Keratinocyte (primary cell): ENCODE results near the gene MRGPRX2. TPM values are rescaled to one million over a fixed set of nuclear protein-coding genes. Genes with fewer than 3 reads are reported as not detected.

Experiments used
- DNase-seq: peaks from one replicate; pipeline ENCODE4 v3.0.0-alpha.2; 2011; ENCODE audit warnings: low read depth, missing footprints, low spot score
- FAIRE-seq: peaks from 2 replicates; lab custom pipeline; 2011; peaks lifted over from hg19 to GRCh38; lab: Jason Lieb, UNC
- H2AFZ ChIP-seq: 2 replicates; pipeline ENCODE4 v1.6.0; 2012; ENCODE audit warnings: low read length, control low read depth, inconsistent platforms; ENCODE audit not compliant: control insufficient read depth
- H3K27ac ChIP-seq: 2 replicates; pipeline ENCODE4 v1.5.1; 2011; ENCODE audit warnings: low read length; ENCODE audit not compliant: control insufficient read depth, insufficient read depth
- H3K27me3 ChIP-seq: 3 replicates; pipeline ENCODE4 v1.6.0; 2011; ENCODE audit warnings: low read length; ENCODE audit not compliant: control insufficient read depth, insufficient read depth; ENCODE audit errors: extremely low read depth
- H3K36me3 ChIP-seq, 2 experiments: 2 replicates in 1 of 2; 3 replicates in 1 of 2; pipeline ENCODE4 v1.5.1; 2011; ENCODE audit warnings: low read length in 2 of 2, mild to moderate bottlenecking in 1 of 2; ENCODE audit not compliant: control insufficient read depth in 2 of 2, insufficient read depth in 2 of 2; ENCODE audit errors: extremely low read depth in 1 of 2
- H3K4me1 ChIP-seq: 3 replicates; pipeline ENCODE4 v1.5.1; 2011; ENCODE audit warnings: low read length; ENCODE audit not compliant: control insufficient read depth, insufficient read depth; ENCODE audit errors: extremely low read depth
- H3K4me2 ChIP-seq: 3 replicates; pipeline ENCODE4 v1.6.0; 2011; ENCODE audit warnings: low read depth, low read length; ENCODE audit not compliant: control insufficient read depth, insufficient read depth; ENCODE audit errors: extremely low read depth
- H3K4me3 ChIP-seq, 3 experiments: fragments of 200-600 bp in 1 of 3; sonication (generic) in 1 of 3; 2 replicates in 2 of 3; 3 replicates in 1 of 3; pipeline ENCODE4 v1.5.1; 2011 to 2016; ENCODE audit warnings: low read length in 3 of 3, mild to moderate bottlenecking in 3 of 3, control low read depth in 2 of 3, inconsistent platforms in 1 of 3, low read depth in 1 of 3, mixed read lengths in 1 of 3, mixed run types in 1 of 3, moderate library complexity in 1 of 3; ENCODE audit not compliant: control insufficient read depth in 2 of 3, insufficient read depth in 2 of 3; ENCODE audit errors: extremely low read depth in 1 of 3
- H3K79me2 ChIP-seq: 2 replicates; pipeline ENCODE4 v1.6.0; 2012; ENCODE audit warnings: low read length; ENCODE audit not compliant: control insufficient read depth, insufficient read depth
- H3K9ac ChIP-seq: 3 replicates; pipeline ENCODE4 v1.6.0; 2011; ENCODE audit warnings: low read length; ENCODE audit not compliant: control insufficient read depth, insufficient read depth; ENCODE audit errors: extremely low read depth
- H3K9me1 ChIP-seq: 3 replicates; pipeline ENCODE4 v1.6.0; 2011; ENCODE audit warnings: low read length; ENCODE audit not compliant: control insufficient read depth, insufficient read depth; ENCODE audit errors: extremely low read depth
- H3K9me3 ChIP-seq: 2 replicates; pipeline ENCODE4 v1.5.1; 2012; ENCODE audit warnings: low read depth, low read length; ENCODE audit not compliant: control insufficient read depth
- H4K20me1 ChIP-seq: 3 replicates; pipeline ENCODE4 v1.6.0; 2011; ENCODE audit warnings: low read length; ENCODE audit not compliant: control insufficient read depth, insufficient read depth; ENCODE audit errors: extremely low read depth
- CTCF ChIP-seq, 3 experiments: IDR thresholded peaks in 1 of 3; conservative IDR thresholded peaks in 1 of 3; optimal IDR thresholded peaks in 1 of 3; 2 replicates in 2 of 3; 3 replicates in 1 of 3; pipeline versions ENCODE3 to v1.5.1; 2011; ENCODE audit warnings: low read length in 3 of 3, mild to moderate bottlenecking in 3 of 3, moderate library complexity in 2 of 3, control low read depth in 1 of 3, inconsistent platforms in 1 of 3; ENCODE audit not compliant: insufficient read depth in 2 of 3; ENCODE audit errors: extremely low read depth in 1 of 3
- EZH2 ChIP-seq: IDR thresholded peaks from one replicate; pipeline ENCODE4 v1.6.1; 2012; ENCODE audit warnings: inconsistent platforms, mild to moderate bottlenecking, low read length, moderate library complexity
- dilution Hi-C: fragments of 300-500 bp; cut with MboI; formaldehyde crosslinking; loops from one replicate; pipeline ENCODE4 v1.7.0; 2020; ENCODE audit warnings: low sequenced_read_pairs; ENCODE audit not compliant: extremely low pct_ligation_motif_present
- polyA plus RNA-seq, 5 experiments: library from polyadenylated mRNA; depleted of rRNA in 3 of 5; stranded (reverse) in 3 of 5; stranded (forward) in 1 of 5; unstranded in 1 of 5; fragments of >200 nt; gene quantifications; 1 replicate in 1 of 5; 2 replicates in 3 of 5; 3 replicates in 1 of 5; pipeline versions ENCODE4 v1.2.1 to v1.2.3, GENCODE V29; 2011 to 2012; ENCODE audit warnings: missing spikeins in 2 of 5, low read depth in 1 of 5, low replicate concordance in 1 of 5

The MRGPRX2 gene
- polyA plus RNA-seq, 1 donor (not counting 4 experiments of a cell fraction or from before 2014, with no cell fraction given) = not detected

- dilution Hi-C loops = no loop called here
- no peak overlapping the region for H3K4me2 ChIP-seq
- FAIRE-seq = no peak
Measured at GRCh38 chr11:19100885-19101284, 40.4 kb upstream of the MRGPRX2 start.

GRCh38 chr11:19099093-19099492 lies 38.6 kb upstream of the MRGPRX2 start:
- H3K27ac ChIP-seq = no peak overlapping the region
- no peaks in the 10 kb centered on the region for H3K36me3 ChIP-seq
- no peak for DNase-seq
- no peak for FAIRE-seq
- H4K20me1 ChIP-seq = no peaks in the 10 kb centered on the region
- no peak overlapping the region for H3K9ac ChIP-seq
- H3K4me3 ChIP-seq = no peak overlapping the region
- no peaks in the 10 kb centered on the region for H3K9me3 ChIP-seq
- TF ChIP-seq CTCF (optimal IDR thresholded peaks at IDR 0.05 in 1 of 3, IDR thresholded peaks at IDR 0.05 in 1 of 3, conservative IDR thresholded peaks at IDR 0.05 in 1 of 3; ENCODE audit: extremely low read depth in 1 of 3, insufficient read depth in 2 of 3, low read length in 3 of 3) (no peak), EZH2 (no peak)
- H3K27me3 ChIP-seq = no peaks in the 10 kb centered on the region
- no peaks in the 10 kb centered on the region for H3K79me2 ChIP-seq
- H3K9me1 ChIP-seq = no peaks in the 10 kb centered on the region
- dilution Hi-C loops = no loop called here
- H3K4me2 ChIP-seq = no peak overlapping the region
- H3K4me1 ChIP-seq = no peaks in the 10 kb centered on the region
- H2AFZ ChIP-seq = no peak overlapping the region

More at GRCh38 chr11:19100885-19101284, 40.4 kb upstream of the MRGPRX2 start:
- no peak overlapping the region for H3K9ac ChIP-seq
- no peaks in the 10 kb centered on the region for H3K79me2 ChIP-seq
- TF ChIP-seq EZH2 (no peak), CTCF (optimal IDR thresholded peaks at IDR 0.05 in 1 of 3, IDR thresholded peaks at IDR 0.05 in 1 of 3, conservative IDR thresholded peaks at IDR 0.05 in 1 of 3; ENCODE audit: extremely low read depth in 1 of 3, insufficient read depth in 2 of 3, low read length in 3 of 3) (no peak)
- H4K20me1 ChIP-seq = no peaks in the 10 kb centered on the region
- no peaks in the 10 kb centered on the region for H3K4me1 ChIP-seq
- H3K4me3 ChIP-seq = no peak overlapping the region
- H3K9me3 ChIP-seq = no peaks in the 10 kb centered on the region
- H3K9me1 ChIP-seq = no peaks in the 10 kb centered on the region
- H3K27ac ChIP-seq = no peak overlapping the region
- DNase-seq = no peak
- H3K36me3 ChIP-seq = no peaks in the 10 kb centered on the region
- H2AFZ ChIP-seq = no peak overlapping the region
- no peaks in the 10 kb centered on the region for H3K27me3 ChIP-seq
